GM18951 (cell line): ENCODE measurements around the gene CDC42.

Source experiments
- POLR2A ChIP-seq: IDR thresholded peaks from 4 replicates; pipeline ENCODE4 v1.6.1; 2011; ENCODE audit warnings: mild to moderate bottlenecking; ENCODE audit not compliant: insufficient read length, insufficient read depth; ENCODE audit errors: extremely low read depth
- in situ Hi-C: fragments of 300-500 bp; cut with MboI; formaldehyde crosslinking; loops from one replicate; pipeline ENCODE4 v1.12.0; 2022; ENCODE audit warnings: low sequenced_read_pairs, mixed read lengths, inconsistent platforms; ENCODE audit not compliant: unreplicated experiment

The CDC42 gene

DNA sequence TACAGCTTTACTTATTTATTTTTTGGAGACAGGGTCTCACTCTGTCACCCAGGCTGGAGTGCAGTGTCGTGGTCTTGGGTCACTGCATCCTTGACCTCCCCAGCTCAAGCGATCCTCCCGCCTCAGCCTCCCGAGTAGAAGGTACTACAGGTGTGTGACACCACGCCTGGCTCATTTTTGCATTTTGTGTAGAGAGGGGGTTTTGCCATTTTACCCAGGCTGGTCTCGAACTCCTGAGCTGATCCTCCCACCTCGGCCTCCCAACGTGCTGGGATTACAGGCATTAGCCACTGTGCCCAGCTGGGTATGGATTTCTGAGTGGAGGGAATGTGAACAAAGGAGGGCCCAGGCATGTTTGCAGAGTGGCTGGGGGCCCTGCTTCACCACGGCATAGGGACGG, 46.2 kb downstream of the CDC42 start:
- TF ChIP-seq POLR2A, result no peak
- in situ Hi-C loops, result no loop called here

DNA sequence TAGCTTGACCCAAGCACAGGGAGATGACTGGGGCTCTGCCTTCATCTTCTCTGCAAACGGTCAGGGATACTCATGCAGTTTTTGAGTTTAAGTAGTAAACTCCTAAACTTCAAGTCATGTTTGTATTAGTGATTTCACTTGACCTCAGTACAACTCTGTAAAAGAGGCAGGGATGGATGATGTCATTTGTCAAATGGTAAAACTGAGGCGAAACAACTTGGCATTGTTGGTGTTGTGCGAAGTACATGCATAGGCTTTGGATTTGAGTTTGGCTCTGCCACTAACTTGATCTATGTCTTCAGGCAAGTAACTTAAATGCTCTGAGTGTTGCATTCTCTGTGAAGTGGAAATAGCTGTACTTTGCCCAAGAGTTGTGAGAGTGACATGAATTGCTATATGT, 47.7 kb downstream of the CDC42 start:
- TF ChIP-seq POLR2A, result no peak
- in situ Hi-C loops, result no loop called here

DNA sequence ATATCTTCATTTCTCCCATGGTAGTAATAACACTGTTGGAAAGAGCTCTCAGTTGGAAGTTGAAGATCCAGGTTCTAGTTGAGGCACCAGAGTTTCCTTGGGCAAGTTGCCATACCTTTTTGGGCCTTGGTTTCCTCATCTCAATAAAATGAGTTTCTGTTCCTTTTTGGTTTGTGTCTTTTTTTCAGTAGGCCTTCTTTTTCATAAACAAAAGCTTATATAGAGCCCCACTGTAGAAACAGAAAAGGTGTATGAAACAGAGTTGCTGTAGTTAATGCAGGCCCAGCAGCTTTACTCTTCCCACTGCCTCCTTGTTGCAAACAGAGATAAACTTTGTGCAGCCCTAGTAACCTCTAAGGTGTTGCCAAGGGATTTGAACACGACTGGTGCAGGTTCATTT, 48.7 kb downstream of the CDC42 start:
- no peak for TF ChIP-seq POLR2A

GRCh38 chr1:22101995-22102394, 49.5 kb downstream of the CDC42 start:
- in situ Hi-C loops, result no loop called here
- TF ChIP-seq POLR2A, result no peak

More for the DNA sequence above, 48.7 kb downstream of the CDC42 start:
- in situ Hi-C loops, result no loop called here

DNA sequence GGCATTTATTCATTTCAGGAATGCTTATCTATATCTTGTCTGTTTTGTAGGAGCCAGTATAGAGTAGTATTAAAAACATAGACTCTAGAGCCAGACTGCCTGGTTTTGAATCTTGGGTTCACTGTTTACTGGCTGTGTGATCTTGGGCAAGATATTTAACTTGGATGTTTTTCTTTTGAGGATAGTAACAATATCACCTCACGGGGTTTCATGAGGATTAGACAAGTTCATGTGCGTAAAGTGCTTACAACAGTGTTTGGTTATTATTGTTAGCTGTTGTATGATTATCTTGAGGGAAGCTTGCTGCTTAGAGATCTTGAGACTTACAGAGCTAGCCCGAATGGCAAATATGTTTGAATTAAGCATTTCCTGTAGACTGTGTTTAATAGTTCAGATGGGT, 50.2 kb downstream of the CDC42 start:
- no peak for TF ChIP-seq POLR2A
- in situ Hi-C loops, result no loop called here

- no peak for TF ChIP-seq POLR2A
- in situ Hi-C loops, result no loop called here
These were observed 51.6 kb downstream of the CDC42 start for GRCh38 chr1:22104094-22104493.

GRCh38 chr1:22104865-22105437, 52.4 kb downstream of the CDC42 start:
- in situ Hi-C loops, result no loop called here

GRCh38 chr1:22105611-22106207, 53.2 kb downstream of the CDC42 start:
- in situ Hi-C loops, result no loop called here
- no peak for TF ChIP-seq POLR2A

More at GRCh38 chr1:22104865-22105437, 52.4 kb downstream of the CDC42 start:
- no peak for TF ChIP-seq POLR2A

DNA sequence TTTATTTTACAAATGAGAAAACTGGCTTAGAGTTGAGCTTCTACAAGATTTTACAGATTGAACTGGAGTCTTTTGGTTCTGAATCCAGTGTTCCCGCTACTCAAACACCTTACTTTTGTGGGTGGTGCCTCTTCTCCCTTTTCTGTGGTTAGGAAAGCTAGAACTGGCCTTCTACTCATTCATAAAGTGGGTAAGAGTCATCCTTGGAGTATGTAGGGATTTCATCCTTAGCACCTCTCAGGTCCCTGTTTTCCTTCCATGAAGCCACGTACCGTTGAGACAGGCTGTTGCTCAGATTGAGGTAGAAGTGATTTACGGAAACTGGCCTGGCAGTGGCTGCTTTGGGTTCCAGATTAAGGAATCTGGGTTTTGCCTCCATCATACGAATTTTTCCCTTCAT, 54.6 kb downstream of the CDC42 start:
- TF ChIP-seq POLR2A, result no peak
- in situ Hi-C loops, result no loop called here

GRCh38 chr1:22108339-22109105, 56.0 kb downstream of the CDC42 start:
- no peak for TF ChIP-seq POLR2A
- in situ Hi-C loops, result no loop called here

GRCh38 chr1:22110016-22110415, 57.5 kb downstream of the CDC42 start:
- TF ChIP-seq POLR2A, result no peak

GRCh38 chr1:22111115-22111514, 58.6 kb downstream of the CDC42 start:
- TF ChIP-seq POLR2A, result no peak
- in situ Hi-C loops, result no loop called here

More at GRCh38 chr1:22110016-22110415, 57.5 kb downstream of the CDC42 start:
- in situ Hi-C loops, result no loop called here

- in situ Hi-C loops, result no loop called here
- no peak for TF ChIP-seq POLR2A
These were observed 59.1 kb downstream of the CDC42 start for GRCh38 chr1:22111620-22112019.

GRCh38 chr1:22112554-22112953, 60.0 kb downstream of the CDC42 start:
- TF ChIP-seq POLR2A, result no peak
- in situ Hi-C loops, result no loop called here
